HG03280 (cell line): ENCODE results near the gene C2orf92.

Experiments
- ATAC-seq: cut with Tn5 transposase; IDR thresholded peaks from one replicate; pipeline ENCODE4 v1.9.1; 2021; ENCODE audit warnings: mild to moderate bottlenecking, moderate library complexity; ENCODE audit not compliant: unreplicated experiment

C2orf92 gene

GRCh38 chr2:97712693-97713295 lies 43.3 kb downstream of the C2orf92 start:
- ATAC-seq = no peak

GRCh38 chr2:97713296-97714083 lies 44.0 kb downstream of the C2orf92 start, which contains the start of gene ZAP70:
Gene ZAP70 (plus strand): TSS chr2:97713576. CDS start chr2:97724037, 10,461 bp downstream.
- no peak for ATAC-seq

GRCh38 chr2:97714084-97714949 lies 44.8 kb downstream of the C2orf92 start:
- no peak for ATAC-seq

GRCh38 chr2:97714950-97715652 lies 45.6 kb downstream of the C2orf92 start:
- no peak for ATAC-seq

- ATAC-seq = no peak
Observed at GRCh38 chr2:97715951-97716694, 46.6 kb downstream of the C2orf92 start.

- no peak for ATAC-seq
Observed at GRCh38 chr2:97716695-97717612, 47.4 kb downstream of the C2orf92 start.

GRCh38 chr2:97717613-97717995 lies 48.1 kb downstream of the C2orf92 start:
- no peak for ATAC-seq

GRCh38 chr2:97718051-97718882 lies 48.8 kb downstream of the C2orf92 start:
- no peak for ATAC-seq

GRCh38 chr2:97718942-97719341 lies 49.4 kb downstream of the C2orf92 start:
- ATAC-seq = no peak

GRCh38 chr2:97719362-97720155 lies 50.0 kb downstream of the C2orf92 start:
- ATAC-seq = no peak

- ATAC-seq = no peak
Observed at GRCh38 chr2:97720746-97721145, 51.2 kb downstream of the C2orf92 start.

- ATAC-seq = no peak
Observed at GRCh38 chr2:97722227-97722626, 52.7 kb downstream of the C2orf92 start.

- ATAC-seq = no peak
Observed at GRCh38 chr2:97723156-97724072, 53.9 kb downstream of the C2orf92 start.

- ATAC-seq = no peak
Observed at GRCh38 chr2:97724073-97724410, 54.5 kb downstream of the C2orf92 start.

- ATAC-seq = no peak
Observed at GRCh38 chr2:97724501-97724900, 55.0 kb downstream of the C2orf92 start.

GRCh38 chr2:97724946-97725688 lies 55.6 kb downstream of the C2orf92 start:
- no peak for ATAC-seq
